ENCODE results near the gene ASAP3.

Gene ASAP3

DNA sequence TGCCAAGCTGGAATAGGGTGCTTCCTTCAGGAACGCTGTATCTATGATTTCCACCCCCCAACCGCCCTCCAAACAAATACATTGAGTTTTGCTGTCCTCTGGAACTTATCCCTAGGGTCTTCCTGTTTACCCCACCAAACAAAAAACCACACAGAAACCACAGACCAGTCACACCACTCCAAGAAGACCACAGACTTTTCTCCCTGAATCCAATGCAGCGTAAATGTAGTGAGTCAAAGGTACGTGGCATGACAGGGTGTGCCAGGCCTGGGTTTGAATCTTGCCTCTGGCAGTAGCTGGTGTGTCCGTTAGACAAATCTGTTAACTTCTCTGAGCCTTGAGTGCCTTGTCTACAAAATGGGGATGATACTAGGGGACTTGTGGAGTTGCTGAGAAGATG, 27.8 kb downstream of the ASAP3 start:
- Histone ChIP-seq H3K9me3 (ENCODE audit: control insufficient read depth, insufficient read depth, low read length) (no peaks in the 10 kb centered on the region), H4K20me1 (ENCODE audit: control insufficient read depth, insufficient read depth, low read depth, low read length) (no peaks in the 10 kb centered on the region), H3K4me2 (ENCODE audit: low read length) (no peak overlapping the region), H3K36me3 (ENCODE audit: control insufficient read depth, low read length) (peaks cover 5% of the 10 kb centered on the region; the same call in 1 of the 2 replicates), H3F3A (ENCODE audit: control insufficient read depth, insufficient read depth) (no peaks in the 10 kb centered on the region), H3K79me2 (ENCODE audit: control insufficient read depth, low read length) (no peaks in the 10 kb centered on the region), H3K27me3 (ENCODE audit: control insufficient read depth, low read length) (no peaks in the 10 kb centered on the region), H3K27ac (ENCODE audit: low read depth, low read length) (no peak overlapping the region), H3K4me1 (ENCODE audit: control insufficient read depth, low read length) (no peaks in the 10 kb centered on the region), H3K9me2 (replicated peaks; ENCODE audit: control insufficient read depth, low read length) (no peaks in the 10 kb centered on the region), H3K4me3 (ENCODE audit: low read length) (no peak overlapping the region)
- TF ChIP-seq, protein P1, sequence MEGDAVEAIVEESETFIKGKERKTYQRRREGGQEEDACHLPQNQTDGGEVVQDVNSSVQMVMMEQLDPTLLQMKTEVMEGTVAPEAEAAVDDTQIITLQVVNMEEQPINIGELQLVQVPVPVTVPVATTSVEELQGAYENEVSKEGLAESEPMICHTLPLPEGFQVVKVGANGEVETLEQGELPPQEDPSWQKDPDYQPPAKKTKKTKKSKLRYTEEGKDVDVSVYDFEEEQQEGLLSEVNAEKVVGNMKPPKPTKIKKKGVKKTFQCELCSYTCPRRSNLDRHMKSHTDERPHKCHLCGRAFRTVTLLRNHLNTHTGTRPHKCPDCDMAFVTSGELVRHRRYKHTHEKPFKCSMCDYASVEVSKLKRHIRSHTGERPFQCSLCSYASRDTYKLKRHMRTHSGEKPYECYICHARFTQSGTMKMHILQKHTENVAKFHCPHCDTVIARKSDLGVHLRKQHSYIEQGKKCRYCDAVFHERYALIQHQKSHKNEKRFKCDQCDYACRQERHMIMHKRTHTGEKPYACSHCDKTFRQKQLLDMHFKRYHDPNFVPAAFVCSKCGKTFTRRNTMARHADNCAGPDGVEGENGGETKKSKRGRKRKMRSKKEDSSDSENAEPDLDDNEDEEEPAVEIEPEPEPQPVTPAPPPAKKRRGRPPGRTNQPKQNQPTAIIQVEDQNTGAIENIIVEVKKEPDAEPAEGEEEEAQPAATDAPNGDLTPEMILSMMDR (IDR thresholded peaks at IDR 0.05; ENCODE audit: low read depth, low read length, poor library complexity, severe bottlenecking), result no peak
- no peak for TF ChIP-seq EZH2phosphoT487 (IDR thresholded peaks at IDR 0.05; ENCODE audit: borderline replicate concordance, low read length)

DNA sequence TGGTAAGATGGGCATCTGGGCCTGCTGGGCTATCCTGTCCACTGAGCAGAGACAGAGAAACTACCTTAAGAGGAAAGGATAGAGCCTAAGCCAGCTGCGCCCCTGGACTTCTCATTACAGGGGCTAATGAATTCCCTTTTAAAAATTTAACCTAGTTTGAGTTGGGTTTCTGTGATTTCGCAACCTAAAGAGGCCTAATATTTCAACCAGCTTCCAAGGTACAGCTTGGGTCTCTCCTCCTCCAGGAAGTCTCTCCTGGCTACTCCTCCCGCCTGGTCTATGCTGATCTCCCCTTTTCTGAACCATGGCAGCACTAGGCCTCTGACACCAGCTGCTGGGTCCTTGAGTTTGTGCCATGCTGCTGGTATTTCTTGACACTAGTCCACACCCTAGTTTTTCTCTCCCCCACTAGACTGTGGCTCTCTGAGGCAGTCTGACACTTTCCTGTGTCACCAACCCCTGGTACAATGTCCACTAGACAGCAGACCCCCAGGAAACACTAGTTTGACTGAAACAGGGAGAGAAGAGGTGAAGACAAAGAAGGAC, 30.5 kb downstream of the ASAP3 start:
- no peaks in the 10 kb centered on the region for H3K4me1 ChIP-seq (ENCODE audit: control insufficient read depth, low read length)
- H3K27me3 ChIP-seq (ENCODE audit: control insufficient read depth, low read length), result no peaks in the 10 kb centered on the region
- no peaks in the 10 kb centered on the region for H3K9me3 ChIP-seq (ENCODE audit: control insufficient read depth, insufficient read depth, low read length)
- H3K36me3 ChIP-seq (ENCODE audit: control insufficient read depth, low read length), result peaks cover 5% of the 10 kb centered on the region; the same call in 1 of the 2 replicates
- no peak for TF ChIP-seq EZH2phosphoT487 (IDR thresholded peaks at IDR 0.05; ENCODE audit: borderline replicate concordance, low read length)
- TF ChIP-seq, protein P1 (IDR thresholded peaks at IDR 0.05; ENCODE audit: low read depth, low read length, poor library complexity, severe bottlenecking), result no peak
- no peak overlapping the region for H3K4me2 ChIP-seq (ENCODE audit: low read length)
- H3F3A ChIP-seq (ENCODE audit: control insufficient read depth, insufficient read depth), result no peaks in the 10 kb centered on the region
- H3K79me2 ChIP-seq (ENCODE audit: control insufficient read depth, low read length), result no peaks in the 10 kb centered on the region
- H3K27ac ChIP-seq (ENCODE audit: low read depth, low read length), result no peak overlapping the region
- H3K9me2 ChIP-seq (replicated peaks; ENCODE audit: control insufficient read depth, low read length), result no peaks in the 10 kb centered on the region
- H3K4me3 ChIP-seq (ENCODE audit: low read length), result no peak overlapping the region
- H4K20me1 ChIP-seq (ENCODE audit: control insufficient read depth, insufficient read depth, low read depth, low read length), result no peaks in the 10 kb centered on the region

DNA sequence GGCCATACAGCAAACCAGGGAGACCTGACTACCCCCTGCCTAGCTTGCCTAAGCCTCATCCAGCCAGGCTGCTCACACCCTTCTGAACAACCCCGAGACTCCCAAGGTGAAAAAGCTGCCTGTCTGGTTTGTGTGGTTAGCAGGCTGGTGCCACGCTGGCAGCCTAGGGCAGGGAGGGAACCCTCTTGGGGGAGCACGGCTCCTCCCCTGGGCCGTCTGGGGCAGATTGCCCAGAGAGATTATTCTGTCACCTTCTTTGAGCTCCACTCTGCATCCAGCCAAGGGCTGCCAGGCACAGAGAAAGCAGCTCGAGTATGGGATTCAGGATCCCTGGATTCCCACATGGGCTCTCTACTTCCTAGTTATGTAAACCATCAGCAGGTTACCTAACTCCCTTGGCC, 32.0 kb downstream of the ASAP3 start:
- TF ChIP-seq, protein P1 (IDR thresholded peaks at IDR 0.05; ENCODE audit: low read depth, low read length, poor library complexity, severe bottlenecking), result no peak
- TF ChIP-seq EZH2phosphoT487 (IDR thresholded peaks at IDR 0.05; ENCODE audit: borderline replicate concordance, low read length), result no peak

More for the DNA sequence above, 32.0 kb downstream of the ASAP3 start:
- no peaks in the 10 kb centered on the region for H3K9me2 ChIP-seq (replicated peaks; ENCODE audit: control insufficient read depth, low read length)
- no peak overlapping the region for H3K27ac ChIP-seq (ENCODE audit: low read depth, low read length)
- no peaks in the 10 kb centered on the region for H3K9me3 ChIP-seq (ENCODE audit: control insufficient read depth, insufficient read depth, low read length)
- no peaks in the 10 kb centered on the region for H3K27me3 ChIP-seq (ENCODE audit: control insufficient read depth, low read length)
- peaks cover 5% of the 10 kb centered on the region; the same call in 1 of the 2 replicates for H3K36me3 ChIP-seq (ENCODE audit: control insufficient read depth, low read length)
- no peaks in the 10 kb centered on the region for H4K20me1 ChIP-seq (ENCODE audit: control insufficient read depth, insufficient read depth, low read depth, low read length)
- no peaks in the 10 kb centered on the region for H3F3A ChIP-seq (ENCODE audit: control insufficient read depth, insufficient read depth)
- H3K4me1 ChIP-seq (ENCODE audit: control insufficient read depth, low read length), result no peaks in the 10 kb centered on the region
- no peak overlapping the region for H3K4me3 ChIP-seq (ENCODE audit: low read length)
- no peaks in the 10 kb centered on the region for H3K79me2 ChIP-seq (ENCODE audit: control insufficient read depth, low read length)
- H3K4me2 ChIP-seq (ENCODE audit: low read length), result no peak overlapping the region
